Mucosa of gallbladder (tissue), 1 donor: ENCODE results near the gene EMC10. TPM values are rescaled to one million over a fixed set of nuclear protein-coding genes. Genes with fewer than 3 reads are reported as not detected.

Experiments
- DNase-seq: peaks from one replicate; pipeline ENCODE4 v3.0.0-alpha.2; 2020; ENCODE audit warnings: low spot score
- total RNA-seq: library from RNA; stranded (reverse); gene quantifications from one replicate; pipeline ENCODE4 v1.2.1, GENCODE V29; 2021
- donor health status: DM: no; HTN: no; CAD: no.

The EMC10 gene
- total RNA-seq, 1 donor from 2014 or later = 182 TPM

DNA sequence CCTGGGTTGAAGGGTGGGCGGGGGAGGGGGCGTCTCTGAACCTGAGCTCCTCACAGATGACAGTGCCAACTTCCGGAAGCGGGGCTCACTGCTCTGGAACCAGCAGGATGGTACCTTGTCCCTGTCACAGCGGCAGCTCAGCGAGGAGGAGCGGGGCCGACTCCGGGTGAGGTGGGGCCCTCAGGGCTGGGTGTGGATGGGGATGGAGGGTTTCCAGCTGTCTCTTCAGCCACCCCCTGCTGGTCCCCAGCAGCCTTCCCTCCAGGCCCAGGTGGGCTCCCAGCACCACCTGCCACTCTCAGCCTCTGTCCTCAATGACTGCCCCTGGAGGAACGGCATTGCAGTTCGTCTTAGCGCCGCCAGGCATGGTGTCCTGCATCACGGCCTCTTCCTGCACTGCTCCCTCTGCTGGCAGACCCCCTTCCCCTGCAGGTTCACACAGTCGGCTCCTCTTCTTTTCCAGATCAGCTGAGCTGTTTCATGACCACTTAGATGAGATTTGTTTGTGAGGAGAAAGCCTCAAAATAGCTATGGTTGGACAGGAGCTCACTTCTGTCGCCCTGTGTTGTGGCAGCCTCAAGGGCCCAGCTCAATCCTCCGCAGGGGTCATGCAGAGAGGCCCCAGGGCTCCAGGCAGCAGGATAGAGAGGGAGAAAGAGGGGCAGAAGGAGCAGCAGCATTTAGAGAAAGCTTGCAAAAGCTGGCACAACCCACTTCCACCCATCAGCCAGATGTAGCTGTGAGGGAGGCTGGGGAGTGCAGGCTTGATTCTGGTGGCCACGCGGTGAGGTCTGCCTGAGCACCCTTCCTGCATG, 2.8 kb downstream of the EMC10 start:
- DNase-seq = no peak

DNA sequence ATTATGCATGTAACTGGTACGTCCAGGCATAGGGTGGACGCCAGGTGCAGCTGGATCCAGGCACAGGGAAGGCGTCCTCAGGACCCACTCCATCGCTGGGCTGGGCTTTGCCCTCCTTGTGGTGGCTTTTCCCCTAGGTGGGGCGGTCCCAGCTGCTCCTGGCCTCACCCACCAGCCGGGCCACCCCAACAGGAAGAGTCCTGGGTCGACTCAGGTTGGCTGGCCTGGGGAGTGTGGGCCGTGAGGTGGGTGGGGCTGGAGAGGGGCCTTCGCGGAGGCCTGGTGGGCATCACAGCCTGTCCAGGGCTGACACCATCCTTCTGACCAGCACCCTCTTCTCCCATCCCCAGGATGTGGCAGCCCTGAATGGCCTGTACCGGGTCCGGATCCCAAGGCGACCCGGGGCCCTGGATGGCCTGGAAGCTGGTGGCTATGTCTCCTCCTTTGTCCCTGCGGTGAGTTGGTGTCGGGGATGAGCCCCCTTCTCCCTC, 3.5 kb downstream of the EMC10 start:
- DNase-seq = no peak

- no peak for DNase-seq
Observed at GRCh38 chr19:50480281-50481111, 4.2 kb downstream of the EMC10 start.

GRCh38 chr19:50481351-50482149, 5.2 kb downstream of the EMC10 start:
- DNase-seq = no peak

DNA sequence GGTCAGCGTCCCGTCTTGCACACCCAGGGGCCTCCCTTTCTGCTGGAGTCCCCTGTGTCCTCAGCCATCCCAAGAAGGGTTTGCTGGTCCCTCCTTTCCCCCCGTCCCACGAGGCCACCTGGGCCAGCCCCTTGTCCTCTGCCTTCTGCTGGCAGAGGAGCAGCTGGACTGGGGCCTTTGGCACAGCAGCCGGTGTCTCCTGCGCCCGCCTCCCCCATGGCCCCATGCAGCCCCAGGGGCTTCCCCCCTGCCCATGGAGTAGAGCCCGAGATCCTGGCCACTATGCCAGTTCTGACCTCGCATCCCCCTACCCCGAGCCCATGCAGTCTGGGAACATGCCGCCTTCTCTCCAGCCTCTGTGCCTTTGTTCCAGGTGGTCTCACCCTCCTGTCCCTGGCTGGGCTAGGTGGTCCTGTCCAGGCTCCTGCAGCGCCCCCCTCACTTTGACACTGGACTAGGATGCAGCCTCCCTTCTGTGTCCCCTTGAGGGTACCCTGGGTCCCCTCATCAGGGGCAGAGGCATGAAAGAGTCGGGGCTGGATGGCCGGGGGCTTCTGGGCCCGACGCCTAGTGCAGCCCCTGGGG, 6.1 kb downstream of the EMC10 start:
- DNase-seq = no peak

DNA sequence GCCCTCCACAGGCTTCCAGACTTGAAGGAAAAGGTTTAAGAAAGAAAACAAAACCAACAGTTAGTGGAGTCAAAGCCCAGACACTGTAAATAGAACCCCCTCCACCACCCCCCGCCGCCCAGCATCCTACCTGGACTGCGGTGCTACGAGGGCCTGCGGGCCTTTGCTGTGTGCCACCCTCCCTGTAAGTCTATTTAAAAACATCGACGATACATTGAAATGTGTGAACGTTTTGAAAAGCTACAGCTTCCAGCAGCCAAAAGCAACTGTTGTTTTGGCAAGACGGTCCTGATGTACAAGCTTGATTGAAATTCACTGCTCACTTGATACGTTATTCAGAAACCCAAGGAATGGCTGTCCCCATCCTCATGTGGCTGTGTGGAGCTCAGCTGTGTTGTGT, 6.6 kb downstream of the EMC10 start:
- no peak for DNase-seq

GRCh38 chr19:50485284-50485955, 9.1 kb downstream of the EMC10 start:
- DNase-seq = no peak

DNA sequence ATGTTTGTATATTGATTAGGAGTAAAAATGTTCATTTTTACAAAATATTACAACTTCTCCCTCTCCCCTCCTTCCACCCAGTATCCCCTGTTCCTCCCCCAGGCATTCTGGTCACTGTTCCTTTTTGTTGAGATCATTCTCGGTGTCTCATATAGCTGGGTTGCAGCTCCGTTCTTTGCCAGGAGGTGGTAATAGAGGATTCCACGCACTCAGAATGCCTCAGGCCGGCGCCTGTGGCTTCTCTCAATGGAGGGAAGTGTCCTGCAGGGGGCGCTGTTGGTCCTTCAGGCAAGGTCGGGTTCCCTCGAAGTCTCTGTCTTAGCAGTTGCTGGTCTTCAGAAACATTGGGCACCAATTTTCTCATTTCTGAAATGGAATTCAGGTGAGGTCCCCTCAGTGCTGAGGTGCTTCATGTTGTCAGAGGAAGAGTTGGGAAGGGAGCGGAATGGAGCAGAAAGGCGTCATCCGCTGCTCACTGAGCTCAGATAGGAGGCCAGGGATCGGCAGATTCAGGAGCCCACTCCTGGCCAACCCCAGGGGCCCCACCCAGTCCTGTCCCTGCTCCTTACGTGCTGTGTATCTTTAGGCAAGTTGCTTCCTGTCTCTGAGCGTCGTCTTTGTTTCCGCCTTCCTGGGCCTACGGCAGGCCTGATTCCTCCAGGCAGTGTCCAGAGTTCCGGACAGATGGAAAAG, 10.7 kb downstream of the EMC10 start:
- no peak for DNase-seq

- DNase-seq = no peak
Observed at GRCh38 chr19:50488389-50489194, 12.3 kb downstream of the EMC10 start.

GRCh38 chr19:50489461-50490011, 13.2 kb downstream of the EMC10 start:
- DNase-seq = no peak

DNA sequence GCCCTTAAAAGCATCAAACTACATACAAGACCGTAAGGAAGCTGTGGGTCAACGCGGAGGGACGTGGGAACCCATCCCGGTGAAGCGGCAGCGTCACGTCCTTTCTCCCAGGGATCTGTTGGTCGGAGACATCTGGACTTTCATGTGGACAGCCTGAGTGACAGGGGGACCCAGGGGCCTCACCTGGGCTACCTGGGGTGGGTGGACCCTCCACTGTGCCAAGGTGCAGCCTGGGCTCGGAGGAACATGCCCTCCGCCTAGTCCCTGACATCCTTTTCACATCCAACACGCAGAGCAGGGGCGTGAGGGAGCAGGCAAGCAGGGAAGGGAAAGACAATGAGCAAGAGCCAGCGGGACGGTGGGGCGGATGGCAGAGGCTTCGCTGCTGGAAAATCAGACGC, 14.1 kb downstream of the EMC10 start:
- DNase-seq = no peak

DNA sequence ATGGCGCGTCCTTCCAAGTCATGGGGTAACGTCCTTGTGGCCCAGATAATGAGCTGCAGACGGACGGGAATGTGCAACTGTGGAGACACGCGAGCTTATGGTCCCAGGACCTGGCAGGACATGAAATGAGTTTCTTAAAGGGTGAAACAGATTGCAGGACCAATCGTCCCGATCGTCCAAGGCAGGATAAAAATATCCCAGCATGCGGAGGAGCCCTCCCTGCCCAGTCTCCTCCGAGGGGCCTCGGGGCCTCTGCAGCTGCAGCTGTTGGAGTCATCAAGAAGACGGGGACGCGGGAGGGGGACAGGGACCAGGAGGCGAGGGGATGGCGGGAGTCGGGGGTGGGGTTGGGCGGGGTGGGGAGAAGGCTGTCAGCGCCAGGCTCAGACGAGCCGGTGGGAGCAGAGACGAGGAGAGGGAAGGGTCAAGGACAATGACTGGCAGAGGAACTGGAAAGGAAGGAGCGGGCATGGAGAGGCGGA, 14.7 kb downstream of the EMC10 start:
- no peak for DNase-seq

- DNase-seq = no peak
Observed at GRCh38 chr19:50492303-50493052, 16.2 kb downstream of the EMC10 start.

- no peak for DNase-seq
Observed at GRCh38 chr19:50493171-50493570, 16.9 kb downstream of the EMC10 start.

DNA sequence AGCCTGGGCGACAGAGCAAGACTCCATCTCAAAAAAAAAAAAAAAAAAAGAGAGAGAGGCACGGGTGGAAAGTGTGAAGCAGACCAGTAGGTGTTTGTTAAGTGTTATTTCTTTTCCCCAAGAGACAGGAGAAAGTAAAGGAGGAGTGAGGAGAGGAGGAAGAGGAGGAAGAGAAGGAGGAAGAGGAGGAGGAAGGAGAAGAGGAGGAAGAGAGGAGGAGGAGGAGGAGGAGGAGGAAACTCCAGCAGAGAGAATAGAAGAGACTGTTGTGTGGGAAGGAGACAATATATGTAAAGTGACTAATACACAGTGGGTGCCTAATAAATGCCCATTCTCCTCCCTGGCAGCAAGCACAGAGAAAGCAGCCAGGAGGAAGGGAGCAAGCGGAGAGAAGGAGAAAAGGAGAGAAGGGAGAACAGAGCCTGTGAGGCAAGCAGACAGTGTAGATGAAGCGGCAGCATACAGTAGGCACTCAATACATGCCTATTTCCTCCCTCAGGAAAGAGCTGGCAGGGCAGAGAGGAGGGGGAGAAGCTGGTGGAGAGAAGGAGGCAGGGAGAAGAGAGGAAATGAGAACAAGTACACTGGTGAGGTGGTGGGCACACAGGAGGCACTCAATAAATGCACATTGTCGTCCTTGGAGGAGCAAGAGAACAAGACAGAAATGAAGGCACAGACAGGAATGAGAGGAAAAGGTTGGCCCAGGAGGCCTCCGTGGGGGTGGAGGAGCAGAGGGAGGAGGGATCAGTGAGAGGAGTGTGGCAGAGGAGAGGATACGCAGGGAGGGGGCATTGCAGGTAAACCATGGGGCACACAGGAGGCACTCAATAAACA, 18.1 kb downstream of the EMC10 start:
- DNase-seq = no peak

GRCh38 chr19:50495020-50495531, 18.8 kb downstream of the EMC10 start:
- no peak for DNase-seq
